Measurements from ENCODE around the gene KLRC4.
"Not testable (repeated sequence)": the region's sequence is repeated elsewhere in the genome, so short reads cannot be mapped to it uniquely, and the experiment has no call there.

The KLRC4 gene

DNA sequence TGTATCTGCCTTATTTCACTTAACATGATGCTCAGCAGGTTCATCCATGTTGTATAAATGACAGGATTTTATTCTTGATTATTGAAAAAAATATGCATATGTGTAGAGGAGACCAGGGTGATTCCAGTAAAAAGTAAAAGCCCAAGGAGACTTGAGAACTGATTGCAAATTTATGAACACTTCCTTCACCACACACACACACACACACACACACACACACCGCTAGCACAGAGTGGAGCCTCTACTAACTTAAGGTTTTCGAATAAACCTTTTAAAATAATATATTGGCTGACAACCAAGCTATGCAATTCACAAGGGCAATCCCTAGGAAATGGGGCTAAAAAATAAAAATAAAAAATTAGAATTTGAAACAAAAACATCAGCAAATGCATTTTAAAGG is 11.4 kb downstream of the KLRC4 start:
- DNase-seq (ENCODE audit: low read depth in 1 of 2, low spot score in 1 of 2), result no peak

DNA sequence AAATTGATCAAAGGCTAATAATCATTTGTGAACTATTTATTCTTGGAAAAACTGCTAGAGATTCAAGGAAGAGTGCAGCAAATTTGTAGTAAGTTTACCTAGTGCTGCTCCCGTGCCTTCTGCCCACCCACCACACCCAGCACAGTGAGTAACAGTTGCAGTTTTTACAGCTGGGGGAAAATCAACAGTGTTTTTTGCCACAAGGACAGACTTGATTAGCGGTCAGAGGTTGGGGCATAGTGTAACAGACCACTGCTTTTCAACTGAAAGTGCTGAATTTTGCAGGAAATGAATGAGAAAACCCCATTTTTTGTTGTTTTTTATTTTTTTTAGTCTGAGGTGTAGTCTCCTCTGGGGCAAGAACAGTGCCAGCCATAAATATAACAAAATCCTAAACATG is 12.3 kb downstream of the KLRC4 start:
- no peak for DNase-seq (ENCODE audit: low read depth in 1 of 2, low spot score in 1 of 2)

DNA sequence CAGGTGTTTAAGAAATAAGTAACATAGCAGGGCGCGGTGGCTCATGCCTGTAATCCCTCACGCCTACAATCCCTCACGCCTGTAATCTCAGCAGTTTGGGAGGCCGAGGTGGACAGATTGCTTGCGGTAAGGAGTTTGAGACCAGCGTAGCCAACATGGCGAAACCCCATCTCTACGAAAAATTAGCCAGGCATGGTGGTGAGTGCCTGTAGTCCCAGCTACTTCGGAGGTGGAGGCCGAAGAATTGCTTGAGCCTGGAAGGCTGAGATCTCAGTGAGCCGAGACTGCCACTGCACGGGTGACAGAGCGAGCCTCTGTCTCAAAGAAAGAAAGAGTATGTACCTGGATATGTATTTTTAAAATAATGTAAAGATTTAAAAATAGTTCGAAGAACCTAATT is 13.4 kb downstream of the KLRC4 start:
- DNase-seq (ENCODE audit: low read depth in 1 of 2, low spot score in 1 of 2), result not testable (repeated sequence)

DNA sequence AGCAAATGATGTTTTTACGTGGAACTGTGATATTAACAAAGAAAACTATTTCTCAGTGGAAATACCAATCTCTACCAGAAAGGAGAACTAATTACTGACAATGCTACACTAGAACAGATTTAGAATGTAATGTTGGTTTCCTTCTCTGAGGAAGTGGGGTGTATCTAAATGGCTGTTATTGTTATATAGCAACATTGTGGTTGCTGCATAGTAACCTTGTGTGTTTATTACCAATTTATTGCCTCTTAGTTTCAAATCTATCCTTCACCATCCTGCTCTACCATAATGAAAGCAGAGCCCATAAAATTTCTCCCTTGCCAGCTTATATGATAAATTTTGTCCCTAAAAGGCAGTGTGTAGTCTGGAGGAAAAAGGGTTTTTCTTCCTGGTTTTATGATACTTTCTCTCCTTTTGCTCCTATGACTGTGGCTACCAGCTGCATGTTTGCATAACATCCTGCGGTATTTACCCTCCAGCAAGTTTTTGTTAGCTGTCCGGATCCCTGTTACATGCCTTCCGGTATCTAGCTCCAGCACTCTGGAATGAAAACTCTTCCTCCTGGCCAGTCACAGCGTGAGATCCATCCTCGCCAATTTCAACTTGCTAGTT is 14.1 kb downstream of the KLRC4 start:
- no peak for DNase-seq (ENCODE audit: low read depth in 1 of 2, low spot score in 1 of 2)

DNA sequence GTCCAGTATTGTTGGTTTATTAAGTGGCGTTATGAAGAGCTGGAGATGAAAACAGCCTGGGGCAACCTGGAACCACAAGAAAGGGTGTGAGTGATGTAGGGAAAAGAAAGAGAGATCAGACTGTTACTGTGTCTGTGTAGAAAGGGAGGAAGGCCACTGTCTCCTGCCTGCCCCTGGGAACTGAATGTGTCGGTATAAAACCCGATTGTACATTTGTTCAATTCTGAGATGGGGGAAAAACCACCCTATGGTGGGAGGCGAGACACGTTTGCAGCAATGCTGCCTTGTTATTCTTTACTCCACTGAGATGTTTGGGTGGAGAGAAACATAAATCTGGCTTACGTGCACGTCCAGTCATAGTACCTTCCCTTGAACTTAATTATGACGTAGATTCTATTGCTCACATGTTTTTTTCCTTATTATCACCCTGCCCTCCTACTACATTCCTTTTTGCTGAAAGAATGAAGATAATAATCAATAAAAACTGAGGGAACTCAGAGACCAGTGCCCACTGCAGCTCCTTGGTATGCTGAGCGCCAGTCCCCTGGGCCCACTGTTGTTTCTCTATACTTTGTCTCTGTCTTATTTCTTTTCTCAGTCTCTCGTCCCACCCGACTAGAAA is 14.9 kb downstream of the KLRC4 start:
- DNase-seq (ENCODE audit: low read depth in 1 of 2, low spot score in 1 of 2), result not testable (repeated sequence)

DNA sequence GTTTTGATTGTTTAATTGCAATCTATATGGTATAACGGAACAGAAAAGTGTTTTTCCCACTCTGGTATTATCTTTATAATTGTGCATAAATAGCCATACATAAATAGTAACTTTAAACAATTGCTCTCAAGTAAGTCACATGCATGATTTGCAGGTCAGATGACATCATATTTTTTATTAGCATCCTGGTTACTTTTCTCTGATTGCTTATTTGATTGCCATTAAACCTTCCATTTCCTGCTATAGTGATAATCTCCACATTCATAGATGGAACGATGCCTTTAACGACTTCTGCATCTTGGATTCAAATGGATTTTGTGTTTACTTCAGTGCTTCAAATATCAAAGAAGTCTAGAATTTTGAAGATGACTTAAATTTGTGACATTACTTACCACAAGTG is 16.3 kb downstream of the KLRC4 start:
- no peak for DNase-seq (ENCODE audit: low read depth in 1 of 2, low spot score in 1 of 2)

DNA sequence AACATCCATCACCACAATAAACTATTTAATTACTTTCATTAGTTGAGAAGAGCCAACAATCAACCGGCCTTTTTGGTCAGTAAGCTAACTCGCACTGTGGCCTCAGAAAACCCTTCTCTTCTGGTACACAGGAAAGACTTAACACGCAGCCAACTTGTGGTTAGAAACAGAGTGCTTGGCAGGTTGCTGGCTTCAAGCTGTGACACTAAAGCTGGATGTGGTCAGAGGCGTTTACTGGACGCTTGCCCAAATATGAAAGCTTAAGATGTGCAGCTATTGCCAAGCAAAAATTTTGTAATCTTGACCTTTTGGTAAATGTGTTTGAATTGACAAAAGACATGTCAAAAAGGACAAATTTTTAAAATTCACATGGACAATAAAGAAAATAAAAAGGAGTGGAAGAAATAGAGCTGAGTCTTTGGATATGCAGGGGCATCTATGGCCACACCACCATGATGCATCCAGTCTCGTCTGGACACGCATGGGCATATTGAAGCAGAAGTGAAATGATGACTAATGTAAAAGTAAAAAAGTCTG is 17.1 kb downstream of the KLRC4 start:
- DNase-seq (ENCODE audit: low read depth in 1 of 2, low spot score in 1 of 2), result no peak

DNA sequence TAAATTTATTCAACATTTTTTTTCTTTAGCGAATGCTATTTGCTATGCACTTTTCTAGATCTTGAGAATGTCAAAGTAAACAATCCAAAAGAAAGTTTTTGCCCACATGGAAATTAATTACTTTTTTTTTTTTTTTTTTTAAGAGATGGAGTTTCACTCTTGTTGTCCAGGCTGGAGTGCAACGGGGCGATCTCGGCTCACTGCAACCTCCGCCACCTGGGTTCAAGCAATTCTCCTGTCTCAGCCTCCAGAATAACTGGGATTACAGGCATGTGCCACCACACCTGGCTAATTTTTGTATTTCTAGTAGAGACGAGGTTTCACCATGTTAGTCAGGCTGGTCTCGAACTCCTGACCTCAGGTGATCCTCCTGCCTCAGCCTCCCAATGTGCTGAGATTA is 18.6 kb downstream of the KLRC4 start:
- DNase-seq (ENCODE audit: low read depth in 1 of 2, low spot score in 1 of 2), result not testable (repeated sequence)

DNA sequence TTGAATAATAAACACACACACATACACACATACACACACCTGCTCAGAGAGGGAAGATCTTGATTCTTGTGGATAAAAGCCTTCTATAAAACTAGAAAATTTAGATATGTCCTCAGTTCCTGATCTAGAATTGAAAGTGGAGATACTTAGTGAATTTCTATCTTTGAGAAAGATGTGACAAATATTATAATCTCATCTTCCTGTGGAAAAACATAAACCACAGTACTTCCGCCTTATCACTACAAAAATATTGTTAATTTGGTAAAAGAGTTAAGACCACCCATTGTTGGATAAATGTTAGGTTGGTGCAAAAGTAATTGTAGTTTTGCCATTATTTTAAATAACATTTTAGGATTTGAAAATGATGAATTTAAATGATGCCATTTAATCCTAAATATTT is 19.7 kb downstream of the KLRC4 start, which contains the start of gene KLRK1:
Gene KLRK1, minus strand, starts transcription at position 138 of the 400 bp plus-strand sequence. CDS start 1,231 bp downstream, outside the sequence.
- no peak for DNase-seq (ENCODE audit: low read depth in 1 of 2, low spot score in 1 of 2)

DNA sequence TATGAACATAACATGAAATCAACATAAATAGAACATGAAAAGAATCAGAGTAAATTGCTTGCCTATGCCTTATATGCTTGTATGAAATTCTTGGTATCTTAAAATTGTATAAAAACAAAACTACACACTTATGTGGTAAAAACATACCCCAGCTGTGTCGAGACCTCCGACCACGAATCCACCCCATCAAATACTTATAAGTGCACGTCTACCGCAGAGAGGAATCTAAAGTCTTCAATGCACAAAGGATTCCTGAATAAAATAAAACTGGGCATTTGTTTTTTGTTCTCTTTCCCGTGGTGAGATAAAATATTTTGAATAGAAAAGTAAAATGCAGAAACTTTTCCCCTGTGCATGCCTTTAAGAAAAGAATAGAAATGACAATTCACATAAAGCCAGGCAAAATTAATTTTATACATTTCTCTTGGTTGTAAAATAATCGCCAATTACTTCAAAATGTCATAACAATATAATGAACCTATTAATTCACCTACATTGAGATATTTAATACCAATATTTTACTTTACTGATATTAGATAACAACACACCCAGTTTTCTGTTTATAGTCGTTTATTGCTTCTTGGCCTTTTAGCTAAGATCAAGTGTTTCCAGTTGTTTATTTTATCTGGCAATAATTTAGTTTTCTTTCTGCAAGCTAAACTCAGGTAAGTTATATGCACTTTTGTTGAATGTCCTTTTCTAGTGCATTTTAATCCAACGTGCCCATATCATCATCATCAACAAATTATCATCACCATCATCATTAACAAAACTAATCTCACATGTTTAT is 20.7 kb downstream of the KLRC4 start:
- no peak for DNase-seq (ENCODE audit: low read depth in 1 of 2, low spot score in 1 of 2)

DNA sequence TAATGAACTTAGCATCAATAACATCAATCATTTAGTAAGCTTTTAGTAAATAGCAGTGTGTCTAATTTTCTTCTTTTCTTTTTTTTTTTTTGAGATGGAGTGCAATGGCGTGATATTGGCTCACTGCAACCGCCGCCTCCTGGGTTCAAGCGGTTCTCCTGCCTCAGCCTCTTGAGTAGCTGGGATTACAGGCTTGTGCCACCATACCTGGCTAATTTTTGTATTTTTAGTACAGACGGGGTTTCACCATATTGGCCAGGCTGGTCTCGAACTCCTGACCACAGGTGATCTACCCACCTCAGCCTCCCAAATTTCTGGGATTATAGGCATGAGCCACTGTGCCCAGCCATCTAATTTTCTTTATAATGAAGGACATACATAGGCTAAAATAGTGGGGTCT is 22.1 kb downstream of the KLRC4 start:
- DNase-seq (ENCODE audit: low read depth in 1 of 2, low spot score in 1 of 2), result not testable (repeated sequence)

DNA sequence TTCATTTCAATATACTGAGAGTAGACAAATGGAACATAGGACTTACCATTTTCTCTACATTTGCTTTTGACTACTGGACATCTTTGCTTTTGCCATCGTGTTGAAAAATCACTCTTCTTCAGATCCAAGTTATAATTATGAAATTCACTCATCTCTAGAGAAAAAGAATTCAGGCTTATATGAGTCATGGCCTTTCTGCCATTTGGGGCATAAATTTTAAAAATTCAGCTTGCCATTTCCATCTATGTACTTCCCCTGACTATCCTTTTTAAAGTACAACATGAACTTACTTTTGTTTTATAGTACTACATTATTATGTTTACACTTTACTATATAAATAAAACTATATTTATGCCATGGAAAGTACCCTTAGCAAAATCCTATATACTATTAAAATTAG is 22.7 kb downstream of the KLRC4 start:
- DNase-seq (ENCODE audit: low read depth in 1 of 2, low spot score in 1 of 2), result no peak

DNA sequence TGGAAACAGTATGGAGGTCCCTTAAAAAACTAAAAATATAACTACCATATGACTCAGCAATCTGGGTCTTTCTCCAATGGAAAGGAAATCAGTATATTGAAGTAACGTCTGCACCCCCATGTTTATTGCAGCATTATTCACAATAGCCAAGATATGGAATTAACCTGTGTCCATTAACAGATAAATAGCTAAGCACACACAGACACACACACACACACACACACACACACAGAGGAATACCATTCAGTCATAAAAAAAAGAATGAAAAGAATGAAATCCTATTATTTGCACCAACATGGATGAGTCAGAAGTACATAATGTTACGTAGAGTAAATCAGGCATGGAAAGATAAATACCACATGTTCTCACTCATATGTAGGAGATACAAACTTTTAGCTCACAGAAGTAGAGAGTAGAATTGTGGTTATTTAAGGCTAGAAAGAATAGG is 24.4 kb downstream of the KLRC4 start:
- DNase-seq (ENCODE audit: low read depth in 1 of 2, low spot score in 1 of 2), result no peak

DNA sequence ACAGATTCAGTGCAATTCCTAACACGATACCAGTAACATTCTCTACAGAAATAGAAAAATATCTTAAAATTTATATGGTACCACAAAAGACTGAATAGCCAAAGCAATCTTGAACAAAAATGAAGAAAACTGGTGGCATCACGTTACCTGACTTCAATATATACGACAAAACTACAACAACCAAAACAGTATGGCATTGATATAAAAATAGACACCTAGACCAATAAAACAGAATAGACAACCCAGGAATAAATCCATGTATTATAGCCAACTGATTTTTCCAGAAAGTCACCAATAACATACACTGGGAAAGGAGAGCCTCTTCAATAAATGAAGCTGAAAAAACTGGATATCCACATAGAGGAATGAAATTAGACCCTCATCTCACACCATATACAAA is 25.4 kb downstream of the KLRC4 start:
- DNase-seq (ENCODE audit: low read depth in 1 of 2, low spot score in 1 of 2), result no peak

DNA sequence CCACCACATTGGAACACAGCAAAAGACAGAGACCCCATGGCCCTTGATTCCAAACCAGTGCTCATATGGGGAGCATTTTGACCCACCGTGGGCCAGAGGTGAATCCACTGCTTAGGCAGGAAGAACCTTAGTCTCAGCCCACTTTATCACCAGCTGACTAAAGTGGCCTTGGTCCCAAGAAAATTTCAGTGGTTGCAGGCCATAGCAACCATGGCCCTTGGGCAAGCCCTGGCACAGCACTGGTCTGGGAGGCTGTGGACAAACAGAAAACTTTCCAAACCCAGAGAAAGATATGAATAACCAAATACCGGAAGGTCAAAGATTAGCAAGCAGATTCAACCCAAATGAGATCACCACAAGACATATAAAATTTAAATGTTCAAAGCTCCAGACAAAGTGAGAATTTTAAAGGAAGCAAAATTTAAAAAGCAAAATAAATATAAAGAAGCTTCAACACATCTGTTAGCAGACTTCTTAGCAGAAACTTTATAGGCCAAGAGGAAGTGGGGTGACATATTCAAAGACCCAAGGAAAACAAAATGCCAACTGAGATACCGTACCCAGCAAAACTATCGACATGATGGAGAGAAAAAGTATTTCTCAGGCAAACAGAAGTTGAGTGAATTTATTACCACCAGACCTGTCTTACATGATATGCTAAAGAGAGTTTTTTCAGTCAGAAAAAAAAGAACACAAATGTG is 27.5 kb downstream of the KLRC4 start:
- no peak for DNase-seq (ENCODE audit: low read depth in 1 of 2, low spot score in 1 of 2)

DNA sequence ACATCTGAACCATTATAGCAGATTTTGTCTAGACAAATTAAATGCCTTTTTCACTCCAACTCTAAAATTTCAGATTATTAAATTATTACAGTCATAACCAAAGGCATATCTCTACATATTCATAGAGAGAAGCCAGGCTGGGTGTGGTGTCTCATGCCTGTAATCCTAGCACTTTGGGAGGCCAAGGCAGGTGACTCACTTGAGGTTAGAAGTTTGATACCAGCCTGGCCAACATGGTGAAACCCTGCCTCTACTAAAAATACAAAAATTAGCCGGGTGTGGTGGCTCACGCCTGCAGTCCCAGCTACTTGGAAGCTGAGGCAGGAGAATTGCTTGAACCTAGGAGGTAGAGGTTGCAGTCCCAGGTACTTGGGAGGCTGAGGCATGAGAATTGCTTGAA is 30.8 kb downstream of the KLRC4 start:
- not testable (repeated sequence) for DNase-seq (ENCODE audit: low read depth in 1 of 2, low spot score in 1 of 2)

DNA sequence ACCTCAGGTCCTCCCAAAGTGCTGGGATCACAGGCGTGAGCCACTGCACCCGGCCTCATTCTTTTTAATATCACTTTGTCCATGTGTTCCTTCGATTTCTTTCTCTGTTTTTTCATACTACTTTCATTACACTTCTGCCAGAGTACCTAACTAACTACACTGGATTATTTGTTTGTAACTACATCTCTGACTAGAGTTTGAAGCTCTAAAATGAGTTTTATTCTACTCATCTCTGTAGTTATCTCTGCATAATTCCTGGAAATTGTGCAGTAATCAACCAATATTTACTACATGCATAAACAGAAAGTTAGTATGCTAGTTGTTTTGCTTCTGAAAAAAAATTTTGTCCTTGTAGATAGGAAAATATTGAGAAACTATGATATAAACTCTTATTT is 34.9 kb downstream of the KLRC4 start:
- no peak for DNase-seq (ENCODE audit: low read depth in 1 of 2, low spot score in 1 of 2)

DNA sequence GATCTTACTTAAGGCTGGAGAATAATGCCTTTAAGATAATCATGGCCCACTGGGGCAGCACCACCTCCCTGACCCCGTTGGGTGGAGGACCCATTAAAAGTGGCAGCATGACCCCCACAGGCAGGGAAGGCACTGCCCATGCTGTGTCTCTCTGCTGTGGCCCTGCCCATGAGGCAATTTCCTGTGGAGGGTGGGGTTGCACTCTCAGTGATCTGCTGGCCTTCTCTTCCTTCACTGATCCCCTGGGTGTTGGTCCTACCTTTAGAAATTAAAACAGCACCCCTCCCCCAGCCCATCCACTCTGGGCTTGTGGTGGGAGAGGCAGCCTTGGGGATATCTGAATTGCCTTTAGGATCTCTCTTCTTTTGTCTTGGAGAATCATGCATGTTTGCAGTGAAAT is 37.0 kb downstream of the KLRC4 start:
- DNase-seq (ENCODE audit: low read depth in 1 of 2, low spot score in 1 of 2), result no peak

DNA sequence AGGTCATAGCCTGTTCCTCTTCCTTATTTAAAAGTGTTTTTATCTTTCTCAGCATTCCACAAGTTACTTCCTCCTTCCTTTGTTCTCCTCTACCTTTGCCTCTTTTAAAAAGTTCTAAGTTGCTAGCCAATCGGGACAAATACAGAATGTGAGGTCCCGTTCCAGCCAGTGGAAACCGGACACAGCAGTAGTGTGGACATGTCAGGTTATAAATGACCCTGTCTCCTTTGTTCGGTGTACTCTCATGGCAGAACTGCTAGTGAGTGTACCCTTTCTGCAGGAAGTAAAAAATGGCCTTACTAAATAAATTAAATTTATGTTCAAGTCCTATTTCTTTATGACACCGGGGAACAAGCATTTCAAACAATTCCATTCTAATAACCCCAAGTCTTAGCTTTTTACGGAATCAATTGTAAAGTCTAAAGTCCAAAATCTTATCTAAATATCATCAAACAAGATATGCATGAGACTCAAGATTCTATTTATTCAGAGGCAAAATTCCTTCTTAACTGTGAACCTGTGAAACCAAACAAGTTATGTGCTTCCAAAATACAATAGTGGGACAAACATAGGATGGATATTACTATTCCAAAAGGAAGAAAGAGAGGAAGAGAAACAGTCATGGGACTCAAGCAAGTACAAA is 37.5 kb downstream of the KLRC4 start:
- not testable (repeated sequence) for DNase-seq (ENCODE audit: low read depth in 1 of 2, low spot score in 1 of 2)

DNA sequence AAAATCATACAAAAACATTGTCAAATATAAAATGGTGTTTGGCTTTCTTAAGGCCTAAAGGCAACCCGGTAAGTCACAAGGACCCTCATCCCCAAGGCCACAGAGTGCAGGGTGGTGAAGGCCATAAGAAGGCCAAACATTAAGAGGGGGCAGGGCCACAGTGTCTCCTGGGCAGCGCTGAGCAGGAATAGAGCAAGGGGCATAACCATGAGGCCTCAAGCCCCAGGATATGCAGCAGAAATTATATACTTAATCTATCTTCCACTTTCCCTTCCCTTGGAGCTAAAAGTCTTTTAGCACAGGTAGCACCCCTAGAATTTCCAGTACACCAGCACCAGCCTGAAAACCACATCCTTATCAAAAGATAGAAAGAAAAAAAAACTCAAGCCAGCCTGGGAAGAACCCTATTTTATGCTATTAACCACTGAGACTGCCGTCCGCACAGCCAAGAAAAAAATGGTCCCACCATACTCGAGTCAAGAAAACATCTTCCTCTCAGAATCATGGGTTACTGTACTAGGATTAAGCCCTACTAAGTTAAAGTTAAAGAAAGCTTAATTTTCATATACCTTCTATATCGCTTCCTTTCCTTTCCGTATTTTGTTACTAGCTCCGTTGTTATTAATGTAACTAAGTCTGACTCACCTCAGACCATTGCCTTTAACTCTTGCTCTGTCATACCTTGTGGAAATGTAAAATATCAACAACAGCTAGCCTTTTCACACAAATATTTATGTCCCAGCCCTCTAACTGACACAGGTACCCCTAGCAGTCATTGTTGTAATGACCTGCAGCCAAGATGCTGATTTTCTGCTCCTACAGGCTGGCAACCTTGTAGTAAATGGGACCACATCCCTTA is 39.8 kb downstream of the KLRC4 start:
- no peak for DNase-seq (ENCODE audit: low read depth in 1 of 2, low spot score in 1 of 2)
